Fibroblast of skin of right quadriceps (primary cell): ENCODE data around the gene GUCY1A2.
"Not testable (repeated sequence)": the region's sequence is repeated elsewhere in the genome, so short reads cannot be mapped to it uniquely, and the experiment has no call there.

ENCODE experiments used
- DNase-seq: peaks from one replicate; pipeline ENCODE4 v3.0.0-alpha.2; 2013

Gene GUCY1A2, protein sequence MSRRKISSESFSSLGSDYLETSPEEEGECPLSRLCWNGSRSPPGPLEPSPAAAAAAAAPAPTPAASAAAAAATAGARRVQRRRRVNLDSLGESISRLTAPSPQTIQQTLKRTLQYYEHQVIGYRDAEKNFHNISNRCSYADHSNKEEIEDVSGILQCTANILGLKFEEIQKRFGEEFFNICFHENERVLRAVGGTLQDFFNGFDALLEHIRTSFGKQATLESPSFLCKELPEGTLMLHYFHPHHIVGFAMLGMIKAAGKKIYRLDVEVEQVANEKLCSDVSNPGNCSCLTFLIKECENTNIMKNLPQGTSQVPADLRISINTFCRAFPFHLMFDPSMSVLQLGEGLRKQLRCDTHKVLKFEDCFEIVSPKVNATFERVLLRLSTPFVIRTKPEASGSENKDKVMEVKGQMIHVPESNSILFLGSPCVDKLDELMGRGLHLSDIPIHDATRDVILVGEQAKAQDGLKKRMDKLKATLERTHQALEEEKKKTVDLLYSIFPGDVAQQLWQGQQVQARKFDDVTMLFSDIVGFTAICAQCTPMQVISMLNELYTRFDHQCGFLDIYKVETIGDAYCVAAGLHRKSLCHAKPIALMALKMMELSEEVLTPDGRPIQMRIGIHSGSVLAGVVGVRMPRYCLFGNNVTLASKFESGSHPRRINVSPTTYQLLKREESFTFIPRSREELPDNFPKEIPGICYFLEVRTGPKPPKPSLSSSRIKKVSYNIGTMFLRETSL

DNA sequence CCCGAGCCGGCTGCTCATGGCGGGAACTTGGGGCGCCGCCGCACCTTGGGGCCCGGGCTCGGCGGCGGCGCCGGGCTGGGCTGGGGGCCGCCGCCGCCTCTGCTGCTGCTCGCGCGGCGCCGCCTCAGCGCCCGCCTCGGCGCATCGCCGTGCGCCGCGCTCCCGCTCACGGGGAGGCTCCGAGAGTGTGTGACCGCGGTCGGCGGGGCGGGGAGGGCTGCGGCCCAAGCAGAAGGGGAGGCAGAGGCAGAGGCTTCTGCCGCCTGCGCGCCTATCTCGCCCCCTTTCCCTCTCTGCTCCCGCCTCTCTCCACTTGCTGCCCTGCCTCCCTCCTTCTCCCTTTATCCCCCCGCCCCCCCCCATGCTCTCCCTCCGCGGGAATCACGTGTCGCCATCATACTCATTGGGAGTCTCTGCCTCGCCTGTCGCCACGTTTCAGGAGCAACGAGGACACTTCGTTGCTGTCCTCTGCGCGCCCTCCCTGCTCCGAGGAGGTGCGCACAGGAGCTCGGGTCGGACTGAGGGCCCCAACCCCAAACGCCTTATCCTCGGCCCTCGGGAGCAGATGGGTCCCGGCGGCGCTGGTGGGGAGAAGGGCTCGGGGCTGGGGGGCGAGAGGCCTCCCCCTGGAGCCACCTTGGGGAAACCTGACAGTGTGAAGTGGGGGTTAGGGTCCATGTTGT, at the start of gene GUCY1A2:
GUCY1A2 (minus strand) TSS at position 258 of the 683 bp plus-strand sequence. CDS start 421 bp downstream, outside the sequence.
- peak; percentile 46 for DNase-seq

DNA sequence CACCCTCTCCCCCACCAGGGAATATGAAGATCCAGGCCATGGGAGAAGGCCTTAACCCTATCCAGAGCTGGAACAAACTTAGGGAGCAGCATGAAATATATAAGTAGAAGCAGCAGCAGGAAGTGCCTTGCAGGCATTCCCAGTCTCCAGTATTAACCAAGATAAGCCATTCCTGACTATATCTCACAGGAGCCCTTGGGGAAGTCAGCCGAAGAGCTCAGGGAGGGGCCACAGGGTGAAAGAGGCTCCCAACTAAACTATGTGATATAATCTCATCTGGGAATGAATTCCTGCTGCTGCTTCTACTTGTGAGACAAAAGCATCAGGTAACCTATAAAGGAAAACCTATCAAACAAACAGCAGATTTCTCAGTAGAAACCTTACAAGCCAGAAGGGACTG, 36.1 kb upstream of the GUCY1A2 start:
- DNase-seq = no peak

DNA sequence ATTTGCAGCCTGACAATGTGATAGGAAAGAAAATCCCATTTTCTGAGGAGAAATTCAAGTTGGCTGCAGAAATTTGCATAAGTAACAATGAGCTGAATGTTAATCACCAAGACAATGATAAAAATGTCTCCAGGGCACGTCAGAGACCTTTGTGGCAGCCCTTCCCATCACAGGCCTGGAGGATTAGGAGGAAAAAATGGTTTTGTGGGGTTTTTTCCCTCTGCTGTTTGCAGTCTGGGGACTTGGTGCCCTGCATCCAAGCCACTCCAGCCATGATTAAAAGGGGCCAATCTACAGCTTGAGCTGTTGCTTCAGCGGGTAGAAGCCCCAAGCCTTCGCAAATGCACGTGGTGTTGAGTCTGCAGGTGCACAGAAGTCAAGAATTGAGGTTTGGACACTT, 33.1 kb upstream of the GUCY1A2 start:
- DNase-seq = not testable (repeated sequence)

DNA sequence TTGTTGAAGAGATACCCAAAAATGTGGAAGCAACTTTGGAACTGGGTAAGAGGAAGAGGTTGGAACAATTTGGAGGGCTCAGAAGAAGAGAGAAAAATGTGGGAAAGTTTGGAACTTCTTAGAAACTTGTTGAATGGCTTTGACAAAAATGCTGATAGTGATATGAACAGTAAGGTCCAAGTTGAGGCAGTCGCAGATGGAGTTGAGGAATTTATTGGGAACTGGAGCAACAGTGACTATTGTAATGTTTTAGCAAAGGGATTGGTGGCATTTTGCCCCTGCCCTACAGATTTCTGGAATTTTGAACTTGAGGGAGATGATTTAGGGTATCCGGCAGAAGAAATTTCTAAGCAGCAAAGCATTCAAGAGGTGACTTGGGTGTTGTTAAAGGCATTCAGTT, 32.6 kb upstream of the GUCY1A2 start:
- not testable (repeated sequence) for DNase-seq

DNA sequence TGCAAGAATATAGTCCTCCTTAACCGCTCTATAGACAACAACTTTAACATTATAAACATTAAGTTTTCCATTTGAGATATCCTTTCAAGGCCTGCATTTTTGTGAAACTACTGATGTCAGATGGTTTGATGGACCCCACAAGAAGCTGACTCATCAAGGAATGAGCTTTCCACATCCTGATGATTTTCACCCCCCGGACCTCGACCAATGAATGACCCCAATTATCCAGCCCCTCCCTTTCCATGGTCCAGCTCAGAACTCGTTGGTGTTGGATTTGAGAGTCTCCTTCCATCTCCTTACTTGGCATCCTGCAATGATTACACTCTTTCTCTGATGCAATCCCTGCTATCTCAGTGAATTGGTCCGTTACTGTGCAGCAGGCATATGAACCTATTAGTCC, 31.8 kb upstream of the GUCY1A2 start:
- peak; percentile 53 for DNase-seq

DNA sequence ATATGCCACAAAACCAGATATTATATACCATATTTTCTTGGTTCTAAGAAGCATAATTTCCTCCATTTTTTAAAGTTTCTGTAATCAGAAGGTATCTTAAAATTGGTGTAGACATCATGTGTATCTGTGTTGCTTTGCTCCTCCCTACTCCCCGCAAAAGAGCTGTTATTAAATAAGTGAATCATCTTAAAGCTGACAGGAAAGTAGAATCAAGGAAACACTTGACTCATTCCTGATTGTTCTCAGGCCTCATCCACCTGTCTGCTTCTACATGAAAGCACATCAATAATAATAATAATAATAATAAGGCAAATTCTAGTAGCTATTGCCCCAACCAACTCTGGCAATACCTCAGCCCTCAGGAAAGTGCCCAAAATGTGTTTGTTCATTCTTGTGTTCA, 26.2 kb upstream of the GUCY1A2 start:
- no peak for DNase-seq

DNA sequence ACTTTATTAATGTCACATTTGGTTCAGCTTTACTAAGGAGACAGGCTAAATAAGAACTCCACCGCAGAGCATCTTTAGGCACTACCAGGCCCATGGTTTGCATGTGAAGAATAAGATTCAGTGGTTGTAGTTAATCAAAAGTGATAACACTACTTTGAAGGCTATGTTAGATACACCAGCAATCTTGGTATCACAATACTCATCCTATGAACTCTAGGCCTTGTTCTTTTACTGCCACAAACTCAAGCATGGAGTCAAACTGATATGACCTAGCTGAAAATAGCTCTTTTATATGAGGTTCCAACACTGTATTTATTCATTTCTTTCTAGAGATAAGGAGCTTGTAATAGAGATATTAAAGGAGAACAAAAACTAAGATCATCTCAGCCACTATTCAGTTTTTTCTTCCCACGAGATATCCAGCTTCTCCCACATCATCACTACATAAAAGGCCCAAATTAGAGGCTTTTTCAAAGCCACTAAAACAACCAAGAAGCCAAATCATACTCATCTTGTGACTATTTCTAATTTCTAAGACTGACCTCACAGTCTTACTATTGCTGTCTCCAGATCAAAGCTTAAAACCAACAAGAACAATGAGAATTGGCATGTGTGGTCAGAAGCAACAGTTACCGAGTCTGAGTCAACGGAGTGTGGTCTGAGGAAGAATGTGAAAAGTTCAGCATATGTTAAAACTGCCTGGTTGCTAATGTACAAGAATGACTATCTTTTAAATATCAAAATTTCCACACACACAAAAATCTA, 25.1 kb upstream of the GUCY1A2 start:
- DNase-seq = peak; percentile 98

DNA sequence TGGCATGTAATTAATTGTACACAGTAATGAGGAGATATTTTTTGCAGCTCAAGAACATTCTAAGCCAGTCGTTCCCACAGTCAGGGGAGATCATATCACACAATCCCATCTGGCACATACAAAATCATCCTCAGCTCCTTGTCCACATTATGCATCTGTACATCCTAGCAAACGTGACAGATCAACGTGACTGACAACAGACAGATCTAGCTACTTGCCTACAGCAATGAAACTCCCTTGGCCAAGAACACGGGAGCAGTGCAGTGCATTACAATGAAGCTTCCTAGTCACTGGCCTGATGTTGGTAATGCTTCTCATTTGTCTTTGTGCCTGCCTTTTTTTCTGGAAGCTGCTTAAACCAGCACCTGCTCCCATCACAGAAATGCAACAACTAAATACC, 24.5 kb upstream of the GUCY1A2 start:
- peak; percentile 7 for DNase-seq

DNA sequence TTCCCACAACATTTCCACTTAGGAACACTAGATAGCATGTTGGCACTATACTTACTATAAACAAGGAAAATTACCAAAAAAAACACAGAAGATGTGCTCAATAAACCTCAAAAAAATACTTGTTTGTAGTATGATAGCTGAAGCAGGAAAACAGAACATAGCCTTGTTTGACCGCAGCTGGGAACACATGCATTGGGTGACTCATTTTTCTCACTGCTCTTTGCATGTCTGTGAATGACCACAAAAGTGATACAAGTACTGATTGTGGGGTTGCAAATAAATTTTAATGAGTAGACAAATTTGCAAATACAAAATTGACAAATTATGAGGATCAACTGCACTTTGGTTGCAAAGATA, 22.8 kb upstream of the GUCY1A2 start:
- DNase-seq = peak; percentile 60

DNA sequence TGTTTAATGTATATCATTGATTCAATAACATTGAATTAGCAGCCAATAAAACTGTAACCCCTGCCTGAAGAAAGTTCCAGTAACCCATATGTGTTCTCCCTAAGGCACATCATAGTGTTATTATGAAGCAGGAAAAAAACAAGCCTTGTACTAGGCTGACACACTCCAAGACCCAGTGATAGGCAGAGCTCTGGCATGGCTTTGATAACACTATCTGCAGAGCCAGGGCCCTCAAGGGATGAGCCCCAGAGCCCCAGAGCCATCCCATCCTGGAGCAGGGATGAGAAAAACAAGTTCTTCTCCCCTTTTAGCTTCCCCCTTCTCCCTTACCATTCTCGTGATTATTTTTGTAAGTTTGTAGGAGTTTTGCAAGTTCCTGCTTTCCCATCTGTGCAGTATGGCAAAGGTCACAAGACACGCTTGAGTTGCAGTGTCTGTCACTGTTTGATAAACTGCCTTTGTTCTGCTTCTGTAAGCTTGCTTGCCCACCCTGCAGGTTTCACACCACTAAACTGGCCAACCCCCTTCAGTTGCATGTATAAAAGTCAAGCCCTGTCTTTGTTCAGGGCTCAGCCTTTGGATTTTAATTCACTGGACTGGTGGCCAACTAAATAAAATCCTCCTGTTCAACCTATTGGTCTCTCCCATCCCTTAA, 22.3 kb upstream of the GUCY1A2 start:
- DNase-seq = no peak

DNA sequence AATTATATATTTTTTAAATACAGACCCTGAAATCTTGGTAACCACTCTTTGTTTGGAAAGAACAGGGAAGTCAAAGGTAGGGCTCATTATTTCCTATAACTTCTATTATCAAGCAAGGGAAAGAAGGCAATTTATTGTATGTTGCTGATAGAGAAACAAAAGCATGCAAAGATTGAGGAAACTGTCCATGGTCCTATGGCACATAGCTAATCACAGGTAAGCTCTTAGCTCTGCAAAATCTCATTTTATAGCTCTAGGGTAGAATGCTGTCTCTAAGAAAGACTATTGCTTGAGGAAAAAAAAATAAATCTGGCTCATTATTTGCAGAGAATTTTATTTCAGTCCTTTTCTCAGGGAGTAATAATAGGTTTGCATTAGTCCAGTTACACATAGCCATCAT, 7.4 kb upstream of the GUCY1A2 start:
- DNase-seq = no peak

DNA sequence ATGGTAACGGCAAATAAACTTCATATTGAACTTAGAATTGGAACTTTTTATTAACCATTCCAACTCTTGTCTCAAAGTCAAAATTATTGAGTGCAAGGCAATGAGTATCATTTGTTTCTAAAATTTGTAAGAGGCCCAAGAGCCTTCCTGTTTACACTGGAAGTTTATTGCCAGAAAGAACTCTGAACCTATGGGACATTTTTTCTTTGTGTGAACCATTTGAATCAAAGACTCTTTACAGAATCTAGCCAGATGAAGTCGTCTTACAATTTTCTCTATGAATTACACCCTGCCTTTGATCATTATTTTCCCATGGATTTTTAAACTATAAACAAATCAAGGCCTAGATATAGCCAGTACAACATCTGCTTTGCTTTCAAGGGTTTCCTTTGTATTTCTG, 2.3 kb upstream of the GUCY1A2 start:
- DNase-seq = no peak

DNA sequence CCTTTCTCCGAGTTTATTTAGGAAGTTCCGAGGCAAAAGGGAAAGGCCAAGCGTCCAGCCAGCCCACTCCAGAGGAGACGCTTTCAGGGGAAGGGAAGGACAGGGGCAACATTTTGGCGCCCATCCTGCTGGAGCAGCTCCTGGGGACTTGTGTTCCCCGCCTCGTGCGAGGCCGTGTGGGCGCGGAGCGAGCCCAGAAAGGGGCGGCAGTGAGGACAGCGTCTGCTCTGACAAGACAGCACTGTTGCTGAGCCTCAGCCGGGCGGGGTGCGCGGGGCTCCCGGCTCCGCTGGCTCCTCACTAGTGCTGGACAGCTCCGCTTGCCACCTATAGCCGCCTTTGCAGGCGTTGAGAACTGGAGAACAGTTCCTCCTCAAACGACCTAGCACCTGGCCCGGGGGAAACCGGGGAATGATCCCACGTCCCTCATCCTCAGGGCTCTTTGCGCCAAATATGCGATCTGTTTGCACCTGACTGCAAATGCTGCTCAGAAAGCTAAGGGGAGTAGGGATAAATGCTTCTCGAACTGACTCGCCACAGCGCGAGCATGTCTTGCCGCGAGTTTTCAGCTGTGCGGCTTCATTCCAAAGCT, 722 bp upstream of the GUCY1A2 start:
- peak; percentile 79 for DNase-seq

DNA sequence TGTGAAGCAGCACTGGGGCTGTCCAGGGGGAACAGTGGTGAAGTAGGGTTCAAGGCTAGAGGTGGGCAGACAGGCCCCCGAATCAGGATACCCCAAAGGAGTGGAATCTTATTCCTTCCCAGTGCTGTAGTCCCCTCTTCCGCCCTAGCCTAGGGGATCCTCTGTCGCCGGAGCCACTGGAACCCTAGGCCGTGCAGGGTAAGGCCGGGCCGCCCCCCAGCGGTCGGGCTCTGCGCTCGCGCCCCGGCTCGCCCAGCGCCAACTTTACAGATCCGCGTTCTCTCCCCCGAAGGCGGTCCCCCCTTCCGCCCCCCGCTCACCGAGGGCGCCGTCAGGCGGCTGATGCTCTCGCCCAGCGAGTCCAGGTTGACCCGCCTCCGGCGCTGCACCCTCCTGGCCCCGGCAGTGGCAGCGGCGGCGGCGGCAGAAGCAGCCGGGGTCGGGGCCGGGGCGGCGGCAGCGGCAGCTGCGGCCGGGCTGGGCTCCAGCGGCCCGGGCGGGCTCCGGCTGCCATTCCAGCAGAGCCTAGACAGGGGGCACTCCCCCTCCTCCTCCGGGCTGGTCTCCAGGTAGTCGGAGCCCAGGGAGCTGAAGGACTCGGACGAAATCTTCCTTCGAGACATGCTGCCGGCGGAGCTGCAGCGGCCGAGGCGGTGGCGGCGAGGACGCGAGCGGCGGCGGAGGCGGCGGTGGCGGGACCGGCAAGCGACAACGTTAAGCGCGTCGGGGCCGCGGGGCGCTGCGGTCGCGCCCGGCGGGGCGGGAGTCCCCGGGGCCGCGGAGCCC, 650 bp downstream of the GUCY1A2 start:
- peak; percentile 67 for DNase-seq

DNA sequence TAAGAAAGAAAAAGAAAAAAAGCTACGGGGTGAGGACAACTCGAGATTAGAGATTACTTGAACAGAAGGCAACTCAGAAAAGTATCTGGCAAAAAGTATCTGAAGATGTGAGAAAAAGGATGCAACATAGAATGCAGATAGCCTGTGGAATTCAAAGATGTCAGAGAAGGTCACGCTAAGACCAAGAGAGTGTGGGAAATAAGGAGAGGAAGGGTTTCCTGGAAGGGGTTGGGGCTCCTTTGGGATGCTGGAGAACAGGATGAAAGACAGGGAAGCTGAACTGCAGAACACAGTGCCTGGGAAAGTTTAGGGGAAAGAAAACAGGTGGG, 1.2 kb downstream of the GUCY1A2 start:
- peak; percentile 19 for DNase-seq

DNA sequence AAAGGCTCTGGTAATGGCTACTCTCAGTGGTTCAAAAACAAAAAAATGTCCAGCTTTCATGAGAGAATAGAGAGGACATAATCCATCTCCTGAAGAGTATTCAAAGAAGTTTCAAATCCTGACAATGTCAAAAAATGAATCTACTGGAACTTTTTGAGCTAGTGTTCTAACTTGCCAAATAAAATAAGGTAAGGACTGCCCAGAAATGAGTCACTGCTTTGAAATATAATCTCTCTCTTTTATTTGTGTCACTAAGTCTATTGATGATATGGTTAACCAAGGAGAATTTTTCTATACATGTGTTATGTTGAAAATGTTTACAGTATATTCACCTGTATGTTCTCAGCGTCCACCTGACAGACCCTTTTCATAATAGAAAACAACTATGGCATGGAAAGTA, 3.4 kb downstream of the GUCY1A2 start:
- no peak for DNase-seq

DNA sequence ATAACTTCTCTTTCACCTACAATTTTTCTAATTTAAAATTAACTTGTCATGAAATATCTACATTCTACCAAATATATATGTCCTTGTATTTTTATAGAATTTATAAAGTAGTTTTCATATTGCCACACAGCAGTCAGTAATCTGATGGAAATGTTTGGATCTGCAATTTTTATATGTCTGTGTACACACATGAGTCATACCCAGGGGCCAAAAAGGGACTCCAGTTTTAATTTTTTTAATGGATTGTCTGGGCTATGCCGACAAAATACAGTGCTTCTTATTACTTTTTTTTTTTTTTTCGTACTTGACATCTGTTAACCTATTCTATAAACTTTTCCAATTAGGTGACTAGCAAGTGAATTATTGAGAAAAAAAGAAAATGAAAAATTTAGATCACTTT, 6.3 kb downstream of the GUCY1A2 start:
- peak; percentile 17 for DNase-seq

DNA sequence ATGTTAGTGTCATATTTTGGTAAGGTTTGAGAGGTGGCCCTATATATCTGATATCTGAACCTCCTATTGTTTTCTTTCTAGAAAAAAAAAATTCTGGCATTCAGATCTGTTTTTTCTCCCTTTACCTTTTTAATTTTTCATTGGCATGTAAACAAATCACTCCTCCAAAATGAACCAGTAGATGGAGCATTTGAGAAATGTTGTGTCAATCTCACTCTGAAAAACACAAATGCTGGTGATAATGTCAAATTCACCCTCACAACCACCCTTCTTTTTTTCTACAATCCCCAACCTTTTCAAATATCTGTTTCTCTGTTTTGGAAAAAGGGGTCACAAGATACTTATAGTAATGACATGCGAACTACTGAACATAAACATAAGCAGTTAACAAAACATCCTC, 9.1 kb downstream of the GUCY1A2 start:
- DNase-seq = no peak

DNA sequence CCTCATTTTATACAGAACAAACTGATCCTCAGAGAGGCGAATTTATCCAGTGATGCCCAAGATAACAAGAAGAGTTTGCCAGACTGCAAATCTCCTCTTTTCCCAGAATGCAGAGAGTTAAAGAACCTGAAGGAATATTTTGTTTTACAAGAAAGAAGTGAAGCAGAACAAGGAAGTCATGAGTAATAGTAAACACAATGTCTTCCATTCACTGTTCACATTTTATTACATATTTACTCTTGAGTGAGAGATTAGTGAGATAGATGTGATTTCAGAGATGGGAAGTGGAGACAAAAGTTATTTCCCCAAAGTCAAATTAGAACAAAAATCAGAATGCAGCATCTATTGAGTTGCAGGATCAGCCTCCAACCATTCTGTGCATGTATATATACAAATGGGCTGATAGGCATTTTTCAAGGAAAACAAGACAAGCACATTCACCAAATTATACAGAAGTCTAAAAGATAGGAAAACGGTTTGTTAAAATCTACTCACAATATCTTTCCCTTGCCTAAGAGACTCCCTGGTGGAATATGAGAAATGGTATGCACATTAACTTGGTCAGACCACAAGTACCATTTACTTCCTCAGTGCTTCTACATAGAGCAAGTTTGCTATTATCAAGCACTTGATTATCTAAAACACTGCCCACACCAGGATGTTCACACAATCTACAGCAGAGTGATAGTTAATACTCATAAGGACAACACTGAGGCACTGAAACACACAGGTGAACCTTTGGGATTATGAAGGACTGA, 12.0 kb downstream of the GUCY1A2 start:
- DNase-seq = no peak

DNA sequence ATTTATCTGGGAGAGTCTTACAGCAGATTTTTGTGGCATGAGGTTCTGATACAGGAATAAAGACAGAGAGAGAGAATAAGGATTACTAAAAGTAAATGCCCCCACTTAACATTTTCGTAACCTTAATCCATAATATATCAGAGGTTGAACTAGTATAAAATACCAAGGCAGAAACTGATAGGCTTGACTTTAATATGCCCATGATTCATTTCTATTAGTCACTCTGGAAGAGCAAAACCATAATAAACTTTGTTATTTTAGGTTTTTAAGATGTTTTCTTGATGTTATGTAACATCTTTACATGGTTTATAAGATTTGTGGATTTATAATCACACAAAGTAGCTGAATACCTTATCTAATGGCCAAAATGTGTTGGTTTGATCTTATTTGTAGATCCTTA, 19.1 kb downstream of the GUCY1A2 start:
- peak; percentile 32 for DNase-seq

DNA sequence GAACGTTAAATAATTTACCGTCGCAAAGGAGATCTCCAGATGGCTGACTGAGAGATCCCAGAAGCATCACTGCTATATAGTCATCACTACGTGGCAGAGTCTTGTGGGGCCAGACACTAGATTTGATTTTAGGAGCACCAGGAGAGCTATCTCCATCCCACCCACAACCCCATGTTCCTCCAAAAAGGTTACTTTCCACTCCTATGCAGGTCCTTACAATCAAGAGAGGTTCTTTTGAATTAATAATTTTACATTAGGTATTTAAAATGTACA, 19.4 kb downstream of the GUCY1A2 start:
- peak; percentile 34 for DNase-seq
